Neural progenitor cell (in vitro differentiated cells): ENCODE data around the gene SMAD6. TPM values are rescaled to one million over a fixed set of nuclear protein-coding genes. Genes with fewer than 3 reads are reported as not detected.

Source experiments
- DNase-seq: peaks from one replicate; pipeline ENCODE4 v3.0.0-alpha.2; 2016; ENCODE audit warnings: low spot score
- H2AFZ ChIP-seq: fragments of 200-600 bp; sonication (generic); replicated peaks from 2 replicates; pipeline ENCODE4 v1.6.1; 2016; ENCODE audit warnings: antibody characterized with exemption
- H3F3A ChIP-seq: fragments of 200-600 bp; sonication (generic); 2 replicates; pipeline ENCODE4 v1.6.1; 2016; ENCODE audit warnings: antibody characterized with exemption, low read depth
- H3K27ac ChIP-seq: fragments of 200-600 bp; sonication (generic); 2 replicates; pipeline ENCODE4 v1.5.1; 2016; ENCODE audit warnings: mild to moderate bottlenecking
- H3K27me3 ChIP-seq: fragments of 200-600 bp; sonication (generic); 2 replicates; pipeline ENCODE4 v1.6.1; 2016; ENCODE audit warnings: mild to moderate bottlenecking, moderate library complexity
- H3K36me3 ChIP-seq: fragments of 200-600 bp; sonication (generic); 2 replicates; pipeline ENCODE4 v1.5.1; 2016
- H3K4me1 ChIP-seq: fragments of 200-600 bp; sonication (generic); 2 replicates; pipeline ENCODE4 v1.6.1; 2016; ENCODE audit warnings: mixed run types
- H3K4me2 ChIP-seq: fragments of 200-600 bp; sonication (generic); 2 replicates; pipeline ENCODE4 v1.6.1; 2016
- H3K4me3 ChIP-seq: fragments of 200-600 bp; sonication (generic); 2 replicates; pipeline ENCODE4 v1.5.1; 2016
- H3K79me2 ChIP-seq: fragments of 200-600 bp; sonication (generic); 2 replicates; pipeline ENCODE4 v1.6.1; 2016; ENCODE audit warnings: low read depth
- H3K9ac ChIP-seq: fragments of 200-600 bp; sonication (generic); 2 replicates; pipeline ENCODE4 v1.6.1; 2016
- H3K9me3 ChIP-seq: fragments of 200-600 bp; sonication (generic); 2 replicates; pipeline ENCODE4 v1.5.1; 2016; ENCODE audit warnings: low read depth
- H4K20me1 ChIP-seq: fragments of 200-600 bp; sonication (generic); 2 replicates; pipeline ENCODE4 v1.6.1; 2016; ENCODE audit warnings: low read depth
- H3K27ac Mint-ChIP-seq: 3 replicates; pipeline ENCODE4 v1.8.0; 2021; ENCODE audit warnings: mixed read lengths
- H3K27me3 Mint-ChIP-seq: 2 replicates; pipeline ENCODE4 v1.8.0; 2022; ENCODE audit warnings: low read depth, mild to moderate bottlenecking, inconsistent platforms, moderate library complexity, mixed read lengths; ENCODE audit not compliant: insufficient read depth
- H3K36me3 Mint-ChIP-seq: 3 replicates; pipeline ENCODE4 v1.8.0; 2021; ENCODE audit warnings: mixed read lengths
- H3K4me1 Mint-ChIP-seq: 3 replicates; pipeline ENCODE4 v1.8.0; 2021; ENCODE audit warnings: mixed read lengths
- H3K4me3 Mint-ChIP-seq: 3 replicates; pipeline ENCODE4 v1.8.0; 2021; ENCODE audit warnings: mild to moderate bottlenecking, moderate library complexity, mixed read lengths
- H3K9me3 Mint-ChIP-seq: 3 replicates; pipeline ENCODE4 v1.8.0; 2020; ENCODE audit warnings: mixed read lengths
- CTCF ChIP-seq: fragments of 200-600 bp; sonication (generic); IDR thresholded peaks from 2 replicates; pipeline ENCODE4 v1.5.1; 2017; ENCODE audit warnings: antibody characterized with exemption, mild to moderate bottlenecking
- EZH2 ChIP-seq: fragments of 200-600 bp; sonication (generic); IDR thresholded peaks from 2 replicates; pipeline ENCODE4 v1.6.1; 2017; ENCODE audit warnings: antibody characterized with exemption, mild to moderate bottlenecking, moderate library complexity
- EZH2phosphoT487 ChIP-seq: fragments of 200-600 bp; sonication (generic); IDR thresholded peaks from 2 replicates; pipeline ENCODE4 v1.6.1; 2017; ENCODE audit warnings: antibody characterized with exemption
- total RNA-seq: library from RNA; depleted of rRNA; stranded (reverse); fragments of >200 nt; gene quantifications from 2 replicates; pipeline ENCODE4 v1.2.3, GENCODE V29; 2015; ENCODE audit warnings: low replicate concordance

Gene SMAD6
- total RNA-seq, 1 donor from 2014 or later = 3.4 TPM

GRCh38 chr15:66700802-66701421 lies 1.1 kb upstream of the SMAD6 start:
- H3K27ac Mint-ChIP-seq = no peak overlapping the region

GRCh38 chr15:66701422-66702034 lies 508 bp upstream of the SMAD6 start:
- peaks cover 37% of the 10 kb centered on the region for H3F3A ChIP-seq
- peak overlapping the region; percentile 92 for H3K4me3 Mint-ChIP-seq
- H3K27ac Mint-ChIP-seq = peak overlapping the region; percentile 88

More at GRCh38 chr15:66700802-66701421, 1.1 kb upstream of the SMAD6 start:
- Histone ChIP-seq H3K9me3 (no peaks in the 10 kb centered on the region), H3F3A (peaks cover 31% of the 10 kb centered on the region), H3K4me1 (peaks cover 18% of the 10 kb centered on the region), H3K9ac (no peak overlapping the region), H4K20me1 (peaks cover 21% of the 10 kb centered on the region), H3K36me3 (no peaks in the 10 kb centered on the region), H3K79me2 (peaks cover 34% of the 10 kb centered on the region), H3K27me3 (peaks cover 36% of the 10 kb centered on the region), H3K4me3 (peak overlapping the region; percentile 68), H3K4me2 (peak overlapping the region; percentile 98), H2AFZ (peak overlapping the region; percentile 96), H3K27ac (peak overlapping the region; percentile 20)
- H3K36me3 Mint-ChIP-seq = no peaks in the 10 kb centered on the region
- H3K27me3 Mint-ChIP-seq = peaks cover 11% of the 10 kb centered on the region
- H3K4me3 Mint-ChIP-seq = peak overlapping the region; percentile 92
- peak; percentile 96 for DNase-seq
- peaks cover 37% of the 10 kb centered on the region for H3K4me1 Mint-ChIP-seq
- TF ChIP-seq EZH2 (no peak), CTCF (no peak), EZH2phosphoT487 (no peak)
- no peaks in the 10 kb centered on the region for H3K9me3 Mint-ChIP-seq

GRCh38 chr15:66702787-66703539 lies 927 bp downstream of the SMAD6 start:
- Mint-ChIP-seq H3K36me3 (no peaks in the 10 kb centered on the region), H3K27ac (peak overlapping the region; percentile 87), H3K4me1 (peaks cover 50% of the 10 kb centered on the region), H3K27me3 (peaks cover 12% of the 10 kb centered on the region), H3K9me3 (no peaks in the 10 kb centered on the region), H3K4me3 (peak overlapping the region; percentile 92)
- peaks cover 45% of the 10 kb centered on the region for H3F3A ChIP-seq
- H3K9ac ChIP-seq = peak overlapping the region; percentile 3
- H3K27me3 ChIP-seq = peaks cover 36% of the 10 kb centered on the region
- peak overlapping the region; percentile 68 for H3K4me3 ChIP-seq
- no peaks in the 10 kb centered on the region for H3K36me3 ChIP-seq
- no peak for TF ChIP-seq CTCF
- no peak for TF ChIP-seq EZH2
- peak; percentile 72 for TF ChIP-seq EZH2phosphoT487
- H3K9me3 ChIP-seq = no peaks in the 10 kb centered on the region
- no peak overlapping the region for H3K27ac ChIP-seq
- peaks cover 37% of the 10 kb centered on the region for H3K79me2 ChIP-seq
- H3K4me1 ChIP-seq = peaks cover 37% of the 10 kb centered on the region
- peak; percentile 69 for DNase-seq
- peaks cover 40% of the 10 kb centered on the region for H4K20me1 ChIP-seq
- H3K4me2 ChIP-seq = peak overlapping the region; percentile 98
- H2AFZ ChIP-seq = peak overlapping the region; percentile 9

More at GRCh38 chr15:66701422-66702034, 508 bp upstream of the SMAD6 start:
- Histone ChIP-seq H3K9me3 (no peaks in the 10 kb centered on the region), H3K36me3 (no peaks in the 10 kb centered on the region), H2AFZ (peak overlapping the region; percentile 46), H3K79me2 (peaks cover 36% of the 10 kb centered on the region), H3K9ac (no peak overlapping the region), H3K4me3 (peak overlapping the region; percentile 68), H3K27me3 (peaks cover 36% of the 10 kb centered on the region), H3K4me1 (peaks cover 22% of the 10 kb centered on the region), H3K27ac (peak overlapping the region; percentile 20), H4K20me1 (peaks cover 27% of the 10 kb centered on the region), H3K4me2 (peak overlapping the region; percentile 98)
- Mint-ChIP-seq H3K9me3 (no peaks in the 10 kb centered on the region), H3K27me3 (peaks cover 12% of the 10 kb centered on the region), H3K4me1 (peaks cover 39% of the 10 kb centered on the region), H3K36me3 (no peaks in the 10 kb centered on the region)
- DNase-seq = peak; percentile 77
- TF ChIP-seq EZH2phosphoT487 (no peak), CTCF (no peak), EZH2 (no peak)
